GM18909 (cell line): ENCODE measurements around the gene TTC14.
"Not testable (repeated sequence)": the region's sequence is repeated elsewhere in the genome, so short reads cannot be mapped to it uniquely, and the experiment has no call there.

ENCODE experiments used
- ATAC-seq: cut with Tn5 transposase; IDR thresholded peaks from one replicate; pipeline ENCODE4 v1.9.1; 2021; ENCODE audit warnings: mild to moderate bottlenecking; ENCODE audit not compliant: unreplicated experiment, poor library complexity

Gene TTC14, protein sequence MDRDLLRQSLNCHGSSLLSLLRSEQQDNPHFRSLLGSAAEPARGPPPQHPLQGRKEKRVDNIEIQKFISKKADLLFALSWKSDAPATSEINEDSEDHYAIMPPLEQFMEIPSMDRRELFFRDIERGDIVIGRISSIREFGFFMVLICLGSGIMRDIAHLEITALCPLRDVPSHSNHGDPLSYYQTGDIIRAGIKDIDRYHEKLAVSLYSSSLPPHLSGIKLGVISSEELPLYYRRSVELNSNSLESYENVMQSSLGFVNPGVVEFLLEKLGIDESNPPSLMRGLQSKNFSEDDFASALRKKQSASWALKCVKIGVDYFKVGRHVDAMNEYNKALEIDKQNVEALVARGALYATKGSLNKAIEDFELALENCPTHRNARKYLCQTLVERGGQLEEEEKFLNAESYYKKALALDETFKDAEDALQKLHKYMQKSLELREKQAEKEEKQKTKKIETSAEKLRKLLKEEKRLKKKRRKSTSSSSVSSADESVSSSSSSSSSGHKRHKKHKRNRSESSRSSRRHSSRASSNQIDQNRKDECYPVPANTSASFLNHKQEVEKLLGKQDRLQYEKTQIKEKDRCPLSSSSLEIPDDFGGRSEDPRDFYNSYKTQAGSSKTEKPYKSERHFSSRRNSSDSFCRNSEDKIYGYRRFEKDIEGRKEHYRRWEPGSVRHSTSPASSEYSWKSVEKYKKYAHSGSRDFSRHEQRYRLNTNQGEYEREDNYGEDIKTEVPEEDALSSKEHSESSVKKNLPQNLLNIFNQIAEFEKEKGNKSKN

DNA sequence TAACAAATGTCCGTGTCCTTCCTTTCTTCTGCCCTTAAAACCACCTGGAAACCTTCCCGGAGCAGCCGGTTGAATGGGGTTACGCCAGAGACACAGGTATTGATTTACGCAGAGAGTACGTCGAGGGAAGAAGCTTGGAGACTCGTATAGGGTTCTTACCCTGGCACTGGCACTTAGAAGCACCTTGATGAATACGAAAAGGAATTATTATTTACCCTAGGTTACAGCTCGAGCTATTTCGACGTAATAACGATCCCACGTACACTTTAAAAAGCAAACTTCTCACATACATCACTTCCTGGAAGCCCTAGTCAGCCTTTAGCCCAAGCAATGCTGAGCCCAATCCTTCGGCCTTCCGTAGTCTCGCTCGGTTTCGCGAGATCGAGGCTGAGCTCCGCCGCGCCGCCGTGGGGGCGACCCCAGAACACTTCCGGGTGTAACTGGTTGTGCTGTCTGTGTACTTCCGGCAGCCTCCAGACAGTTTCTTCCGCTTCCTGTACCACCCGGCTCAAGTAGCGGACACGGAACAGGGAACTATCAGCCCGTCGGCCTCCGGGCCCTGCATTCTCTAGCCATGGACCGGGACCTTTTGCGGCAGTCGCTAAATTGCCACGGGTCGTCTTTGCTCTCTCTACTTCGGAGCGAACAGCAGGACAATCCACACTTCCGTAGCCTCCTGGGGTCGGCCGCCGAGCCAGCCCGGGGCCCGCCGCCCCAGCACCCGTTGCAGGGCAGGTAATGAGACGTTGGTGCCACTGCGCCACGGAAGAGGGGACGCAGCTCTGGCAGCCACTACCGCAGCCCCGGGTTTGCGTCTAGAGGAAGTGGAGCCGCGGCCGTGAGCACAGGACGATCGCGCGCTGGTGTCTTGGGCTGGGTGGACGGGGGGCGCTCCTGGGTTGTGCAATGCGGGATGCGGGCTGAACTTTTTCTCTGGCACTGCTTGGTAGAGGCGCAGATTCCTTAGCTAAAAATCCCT, at the start of gene TTC14:
Gene TTC14 (plus strand): TSS at position 476 of the 979 bp plus-strand sequence. CDS start 99 bp downstream, at position 575.
- ATAC-seq: peak; percentile 99

DNA sequence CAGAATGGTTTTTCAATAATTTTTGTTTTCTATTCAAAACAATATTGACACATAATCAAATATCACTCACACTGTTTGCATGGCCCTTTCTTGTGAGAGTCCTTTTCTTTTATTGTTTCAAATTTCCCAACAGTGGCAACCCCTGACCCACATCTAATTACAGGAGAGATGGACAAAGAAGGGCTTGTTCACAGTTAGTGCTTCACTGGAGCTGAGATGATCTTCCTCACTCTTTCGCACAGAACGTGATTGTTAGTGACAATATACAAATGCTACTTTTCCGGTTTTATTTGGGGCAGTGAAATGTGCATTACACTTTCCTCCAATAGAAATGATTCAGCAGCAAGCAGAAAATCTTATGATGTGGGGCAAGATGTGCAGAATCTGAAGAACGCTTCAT, 38.6 kb upstream of the TTC14 start:
- ATAC-seq: no peak

DNA sequence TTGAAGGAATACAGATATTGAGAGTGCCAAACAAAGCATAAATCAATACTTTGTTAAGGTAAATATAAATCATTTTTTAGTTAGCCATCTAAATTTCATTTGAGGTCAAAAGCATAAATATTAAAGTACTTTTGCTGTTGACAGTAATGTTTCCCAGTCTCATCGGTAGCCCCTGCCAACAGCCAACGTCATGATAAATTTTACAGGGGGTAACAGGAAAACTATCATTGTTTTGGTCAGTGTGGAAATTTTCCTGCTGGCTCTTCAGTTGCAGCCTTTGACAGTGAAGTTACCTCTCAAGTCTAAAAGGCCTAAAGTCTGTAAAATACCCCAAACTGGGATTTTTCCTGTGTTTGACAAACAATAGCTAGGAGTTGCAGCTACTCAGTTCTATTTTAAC, 37.3 kb upstream of the TTC14 start:
- ATAC-seq: no peak

DNA sequence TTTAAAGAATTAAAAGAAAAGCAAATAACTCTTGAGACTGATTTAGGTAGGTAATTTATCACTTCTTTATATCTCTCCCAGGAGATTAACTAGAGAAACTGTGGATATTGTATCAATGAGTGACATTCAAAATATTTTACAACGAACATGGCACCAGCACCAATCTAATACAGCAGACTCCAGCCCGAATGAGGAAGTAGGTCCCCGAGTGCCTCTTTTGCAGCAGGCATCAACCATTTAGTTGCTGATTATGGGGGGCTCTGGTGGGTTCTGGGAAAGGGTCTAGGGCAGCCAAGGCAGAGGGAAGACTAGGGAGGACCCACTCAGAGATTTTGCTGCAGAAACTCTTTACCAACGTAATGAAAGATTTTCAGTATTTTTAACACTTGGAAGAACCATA, 31.7 kb upstream of the TTC14 start:
- ATAC-seq: no peak

DNA sequence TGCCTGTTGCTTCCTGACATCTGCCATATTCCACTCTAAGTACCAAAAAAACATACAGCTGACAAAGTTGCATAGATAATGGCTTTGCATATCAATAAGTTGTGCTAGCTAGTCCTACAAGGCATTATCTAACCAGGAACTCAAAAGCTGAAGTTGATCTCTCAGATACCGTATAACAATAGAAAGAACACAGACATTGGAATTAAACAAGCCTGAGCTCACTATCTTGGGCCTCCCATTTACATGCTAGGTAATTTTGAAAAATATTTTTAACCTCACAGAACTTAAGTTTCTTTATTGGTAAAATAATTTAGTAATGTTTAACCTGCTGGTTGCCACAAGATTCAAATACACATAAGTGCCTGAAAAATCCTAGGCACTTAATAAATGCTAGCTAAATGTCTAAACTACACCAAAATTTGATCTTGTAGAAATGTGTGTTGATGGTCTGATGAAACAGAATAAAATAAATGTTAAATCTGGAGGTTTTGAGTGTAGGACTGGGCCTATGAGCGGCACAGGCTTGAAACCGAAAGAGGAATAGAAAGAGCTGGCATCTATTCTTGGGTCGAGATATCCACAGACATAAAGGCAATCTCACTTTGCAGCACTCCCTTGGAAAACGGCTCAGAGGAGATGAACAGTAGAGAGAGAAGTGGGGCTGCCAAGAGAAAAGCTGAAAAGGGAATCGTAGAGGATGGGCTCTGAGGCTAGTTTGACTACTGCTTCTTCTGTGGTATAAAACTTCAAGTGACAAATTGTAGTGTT, 29.9 kb upstream of the TTC14 start:
- ATAC-seq: peak; percentile 85

DNA sequence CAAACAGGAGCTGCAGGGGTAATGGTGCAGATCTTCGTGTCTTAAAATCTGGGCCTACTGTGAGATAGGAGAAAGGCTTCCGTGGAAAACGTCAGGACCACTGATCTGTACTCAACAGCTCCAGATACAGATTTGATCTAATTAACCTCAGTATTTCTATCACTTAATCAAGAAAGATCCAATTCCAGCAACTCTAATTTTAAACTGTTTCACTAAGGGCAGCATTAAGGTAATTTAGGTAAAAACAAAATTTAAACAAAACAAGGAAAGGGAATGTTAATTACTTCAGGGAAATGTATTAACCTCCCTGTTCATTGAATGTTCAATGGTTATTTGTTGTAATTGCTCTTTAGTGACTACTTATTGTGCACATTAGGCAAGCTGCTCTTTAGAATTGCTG, 26.4 kb upstream of the TTC14 start:
- ATAC-seq: no peak

DNA sequence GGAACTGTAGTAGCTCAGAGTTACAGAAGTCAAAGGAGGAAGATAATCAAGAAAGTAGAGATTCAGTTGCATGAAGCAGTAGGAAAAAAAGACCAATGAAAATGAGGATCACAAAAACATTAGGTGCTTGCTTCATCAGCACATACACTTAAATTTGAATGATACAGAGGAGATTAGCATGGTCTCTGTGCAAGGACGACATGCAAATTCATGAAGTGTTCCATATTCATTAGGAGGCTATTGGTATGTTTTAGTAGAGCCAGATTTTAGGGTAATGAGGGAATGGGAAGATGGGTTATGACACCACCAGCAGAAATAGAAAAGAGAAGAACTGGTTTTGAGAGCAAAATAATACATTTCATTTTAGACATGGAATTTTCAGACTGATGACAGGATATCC, 21.0 kb upstream of the TTC14 start:
- ATAC-seq: no peak

DNA sequence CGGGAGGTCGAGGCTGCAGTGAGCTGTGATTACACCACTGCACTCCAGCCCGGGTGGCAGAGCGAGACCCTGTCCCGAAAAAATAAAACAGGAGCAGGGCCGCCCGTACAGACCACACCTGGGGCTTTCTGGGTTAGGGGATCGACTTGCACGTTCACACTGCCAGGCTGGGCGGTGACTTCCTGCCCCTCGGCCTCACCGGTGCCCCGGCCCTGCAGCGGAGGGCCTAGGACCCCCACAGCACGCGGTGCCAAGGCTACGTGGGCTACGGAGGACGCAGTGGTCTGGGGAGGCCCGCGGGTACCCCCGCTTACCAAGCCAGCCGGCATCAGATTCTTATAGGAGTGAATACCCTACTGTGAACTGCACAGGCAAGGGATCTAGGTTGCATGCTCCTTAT, 11.6 kb upstream of the TTC14 start:
- ATAC-seq: no peak

DNA sequence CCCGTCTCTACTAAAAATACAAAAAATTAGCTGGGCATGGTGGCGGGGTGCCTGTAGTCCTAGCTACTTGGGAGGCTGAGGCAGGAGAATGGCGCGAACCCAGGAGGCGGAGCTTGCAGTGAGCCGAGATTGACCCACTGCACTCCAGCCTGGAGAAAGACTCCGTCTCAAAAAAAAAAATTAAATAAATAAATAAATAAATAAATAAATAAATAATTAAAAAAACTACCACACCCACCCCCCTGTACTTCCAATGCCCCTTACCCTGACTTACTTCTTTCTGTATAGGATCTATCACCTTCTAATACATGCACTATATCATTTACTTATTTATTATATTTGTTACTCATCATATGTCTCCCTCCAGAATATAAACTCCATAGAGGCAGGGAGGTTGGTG, 8.3 kb upstream of the TTC14 start:
- not testable (repeated sequence) for ATAC-seq

DNA sequence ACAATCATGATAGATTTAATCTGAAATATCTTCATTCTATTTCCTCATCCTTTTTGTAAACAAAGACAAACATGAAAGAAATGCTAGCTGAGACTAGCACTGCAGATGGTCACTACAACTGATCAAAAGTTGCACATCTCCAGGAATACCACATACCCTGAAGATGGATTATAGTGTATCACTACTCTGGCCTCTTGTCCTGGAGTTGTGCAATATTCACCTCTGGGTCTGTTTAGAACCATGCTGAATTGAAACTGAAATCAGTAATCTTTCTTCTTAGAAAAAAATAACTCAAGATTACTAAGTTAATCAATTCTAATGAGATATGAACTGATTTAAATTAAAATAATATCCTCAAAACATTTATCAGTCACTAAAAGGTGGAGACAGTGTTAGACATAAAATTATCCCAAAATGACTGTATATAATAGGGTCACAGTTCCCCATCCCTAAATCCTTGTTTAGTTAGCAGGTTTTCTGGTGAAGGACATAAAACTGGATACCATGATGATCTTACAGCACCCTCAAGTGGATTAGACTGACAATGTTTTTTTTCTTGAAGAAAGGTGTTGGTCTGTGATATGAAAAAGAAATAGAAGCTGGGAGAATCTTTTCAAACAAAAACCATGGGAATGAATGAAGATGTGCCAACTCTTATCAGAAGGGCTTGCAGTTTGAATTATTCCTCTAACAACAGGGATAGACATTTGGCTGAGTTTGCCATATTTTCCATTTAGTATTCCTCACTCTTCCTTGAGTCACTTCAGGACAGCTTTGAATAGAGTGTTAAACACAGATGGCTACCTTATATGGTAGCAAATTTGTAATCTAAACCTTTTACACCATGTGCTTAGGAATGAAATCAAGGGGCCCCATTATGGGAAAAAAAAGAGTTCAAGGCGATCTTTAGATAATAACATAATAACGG, 7.1 kb upstream of the TTC14 start:
- ATAC-seq: peak; percentile 77

DNA sequence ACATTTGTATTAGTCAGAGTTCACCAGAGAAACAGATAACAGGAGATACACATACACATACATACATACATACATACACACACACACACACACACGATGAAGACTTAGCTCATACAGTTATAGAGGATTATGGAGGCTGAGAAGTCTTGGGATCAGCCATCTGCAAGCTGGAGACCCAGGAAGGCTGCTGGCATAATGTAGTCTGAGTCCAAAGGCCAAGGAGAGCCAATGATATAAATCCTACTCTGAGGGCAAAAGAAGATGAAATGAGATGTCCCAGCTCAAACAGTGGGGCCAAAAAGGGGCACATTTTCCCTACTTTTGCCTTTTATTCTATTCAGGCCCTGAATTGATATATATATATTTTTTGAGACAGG, 6.4 kb upstream of the TTC14 start:
- no peak for ATAC-seq

DNA sequence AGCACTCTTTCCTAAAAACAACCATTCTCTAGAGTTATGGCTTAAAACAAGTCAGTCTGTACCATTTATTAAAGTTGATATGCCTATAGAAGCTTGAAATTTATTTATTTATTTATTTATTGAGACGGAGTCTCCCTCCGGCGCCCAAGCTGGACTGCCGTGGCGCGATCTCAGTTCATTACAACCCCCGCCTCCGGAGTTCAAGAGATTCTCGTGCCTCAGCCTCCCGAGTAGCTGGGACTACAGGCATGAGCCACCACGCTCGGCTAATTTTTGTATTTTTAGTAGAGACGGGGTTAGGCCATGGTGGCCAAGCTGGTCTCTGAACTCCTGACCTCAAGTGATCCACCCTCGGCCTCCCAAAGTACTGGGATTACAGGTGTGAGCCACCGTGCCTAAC, 1.5 kb upstream of the TTC14 start:
- ATAC-seq: no peak

DNA sequence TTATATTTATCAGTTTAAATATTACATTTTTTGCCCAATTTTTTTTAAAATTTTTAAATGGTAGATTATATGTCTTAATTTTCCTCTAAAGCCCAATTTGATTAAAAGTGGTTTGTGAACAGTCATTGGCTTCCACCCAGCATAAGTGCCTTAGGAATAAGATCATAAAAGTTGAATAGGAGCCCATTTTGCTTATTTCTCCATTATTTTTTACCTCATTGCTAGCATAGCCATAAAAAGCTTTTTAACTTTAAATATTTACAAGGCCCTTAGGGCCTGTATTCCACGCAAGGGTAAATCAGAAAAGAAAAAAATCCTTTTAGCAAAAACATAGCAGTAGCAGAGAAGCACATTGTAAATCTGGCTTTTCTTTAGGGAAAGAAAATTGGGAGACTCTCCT, 9.0 kb downstream of the TTC14 start:
- ATAC-seq: no peak

DNA sequence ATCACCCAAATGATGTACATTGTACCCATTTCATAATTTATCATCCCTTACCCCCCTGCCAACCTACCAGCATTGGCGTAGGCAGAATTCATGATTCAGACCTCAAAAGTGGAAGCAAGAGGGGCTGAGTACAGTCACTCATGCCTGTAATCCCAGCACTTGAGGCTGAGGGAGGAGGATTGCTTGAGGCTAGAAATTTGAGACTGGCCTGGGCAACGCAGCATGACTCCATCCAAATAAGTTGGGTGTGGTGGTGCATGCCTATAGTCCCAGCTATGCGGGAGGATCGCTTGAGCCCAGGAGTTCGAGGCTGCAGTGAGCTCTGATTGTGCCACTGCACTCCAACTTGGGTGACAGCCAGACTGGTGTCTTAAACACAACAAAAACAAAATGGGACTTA, 10.4 kb downstream of the TTC14 start:
- ATAC-seq: no peak

DNA sequence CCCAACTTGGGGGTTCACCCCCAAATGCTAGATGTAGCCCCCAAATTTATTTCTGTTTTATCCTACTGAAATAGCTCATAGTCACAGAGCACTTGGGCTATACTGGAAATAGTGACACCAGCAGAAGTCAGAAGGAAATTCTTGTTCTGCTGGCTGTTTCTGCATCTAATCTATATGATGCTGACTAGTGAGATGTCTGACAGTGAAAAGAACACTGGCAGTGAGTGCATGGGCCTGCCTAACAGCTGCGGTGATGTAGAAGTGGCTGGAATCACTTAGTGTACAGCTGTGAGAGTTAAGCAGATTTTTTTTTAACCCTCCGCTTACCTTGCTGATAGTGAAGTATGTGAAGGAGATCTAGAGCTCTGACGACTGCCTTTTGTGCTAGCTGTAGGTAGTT, 14.0 kb downstream of the TTC14 start:
- no peak for ATAC-seq

DNA sequence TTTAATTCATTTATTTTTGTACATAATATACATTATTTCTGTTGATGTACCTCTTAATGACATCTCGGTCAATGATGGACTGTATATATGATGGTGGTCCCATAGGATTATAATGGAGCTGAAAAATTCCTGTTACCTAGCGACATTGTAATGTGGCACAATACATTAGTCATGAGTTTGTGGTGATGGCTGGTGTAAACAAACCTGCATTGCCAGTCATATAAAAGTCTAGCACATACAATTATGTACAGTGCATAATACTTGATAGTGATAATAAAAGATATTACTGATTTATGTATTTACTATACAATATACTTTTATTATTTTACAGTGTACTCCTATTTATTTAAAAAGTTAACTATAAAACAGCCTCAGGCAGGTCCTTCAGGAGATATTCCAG, 15.1 kb downstream of the TTC14 start:
- no peak for ATAC-seq

DNA sequence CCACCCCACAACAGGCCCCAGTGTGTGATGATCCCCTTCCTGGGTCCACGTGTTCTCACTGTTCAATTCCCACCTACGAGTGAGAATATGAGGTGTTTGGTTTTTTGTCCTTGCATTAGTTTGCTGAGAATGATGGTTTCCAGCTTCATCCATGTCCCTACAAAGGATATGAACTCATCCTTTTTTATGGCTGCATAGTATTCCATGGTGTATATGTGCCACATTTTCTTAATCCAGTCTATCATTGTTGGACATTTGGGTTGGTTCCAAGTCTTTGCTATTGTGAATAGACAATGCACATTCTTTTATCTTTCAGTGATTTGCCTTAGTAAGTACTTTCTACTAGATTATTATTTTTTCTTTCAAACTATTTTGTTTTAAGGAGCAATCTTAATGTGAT, 16.6 kb downstream of the TTC14 start:
- not testable (repeated sequence) for ATAC-seq

DNA sequence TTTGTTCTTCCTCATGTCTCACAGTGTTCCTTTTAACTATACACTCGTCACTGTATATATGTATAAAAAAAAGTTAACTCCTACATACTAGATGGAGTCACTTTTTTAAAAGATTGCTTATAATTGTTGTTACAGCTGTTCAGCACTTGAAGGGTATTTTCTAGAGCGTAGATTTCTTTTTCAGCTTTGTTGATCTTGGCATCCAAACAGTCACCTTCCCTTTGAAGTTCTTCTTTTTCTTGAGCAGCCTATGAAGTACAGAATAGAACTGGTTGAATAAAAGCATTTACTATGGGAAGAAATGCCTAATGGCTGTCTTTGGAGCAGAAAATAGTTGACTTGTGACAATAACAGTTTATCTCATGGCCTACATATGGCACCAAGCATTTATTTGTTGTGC, 17.8 kb downstream of the TTC14 start:
- no peak for ATAC-seq

DNA sequence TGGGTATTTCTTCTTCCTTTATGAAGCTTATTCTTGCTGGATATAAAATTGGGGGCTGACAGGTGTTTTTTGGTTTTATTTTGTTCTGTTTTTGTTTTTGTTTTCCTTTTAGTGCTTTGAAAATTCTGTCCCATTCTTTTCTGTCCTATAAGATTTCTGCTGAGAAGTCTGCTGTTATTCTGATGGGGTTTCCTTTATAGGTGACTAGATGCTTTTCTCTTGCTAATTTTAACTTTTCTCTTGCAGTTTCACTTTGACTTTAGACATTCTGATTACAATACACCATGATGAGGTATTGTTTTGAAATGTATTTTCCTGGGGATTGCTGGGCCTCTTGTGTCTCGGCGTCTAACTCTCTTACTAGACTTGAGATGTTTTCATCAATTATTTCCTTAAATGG, 22.8 kb downstream of the TTC14 start:
- peak; percentile 48 for ATAC-seq
